H7 (cell line): Measurements from ENCODE around the gene RPS21. TPM values are rescaled to one million over a fixed set of nuclear protein-coding genes. Genes with fewer than 3 reads are reported as not detected.

Experiments
- DNase-seq: peaks from one replicate; pipeline ENCODE4 v3.0.0; 2012
- H3K27me3 ChIP-seq: 2 replicates; pipeline ENCODE4 v1.6.0; 2011; ENCODE audit warnings: mild to moderate bottlenecking, low read length; ENCODE audit not compliant: control insufficient read depth, insufficient read depth
- H3K36me3 ChIP-seq: replicated peaks from 2 replicates; pipeline ENCODE4 v1.5.1; 2011; ENCODE audit warnings: low read length; ENCODE audit not compliant: control insufficient read depth, insufficient read depth
- H3K4me3 ChIP-seq: 2 replicates; pipeline ENCODE4 v1.5.1; 2011; ENCODE audit warnings: low read depth, mild to moderate bottlenecking, control low read depth, low read length, moderate library complexity; ENCODE audit not compliant: insufficient read depth
- total RNA-seq: library from RNA; depleted of rRNA; stranded (reverse); fragments of >200 nt; shearing (Covaris generic); gene quantifications from 2 replicates; pipeline ENCODE4 v1.2.3, GENCODE V29; 2014

RPS21 gene
- total RNA-seq, 1 experiment from 2014 or later = 1,118 TPM

DNA sequence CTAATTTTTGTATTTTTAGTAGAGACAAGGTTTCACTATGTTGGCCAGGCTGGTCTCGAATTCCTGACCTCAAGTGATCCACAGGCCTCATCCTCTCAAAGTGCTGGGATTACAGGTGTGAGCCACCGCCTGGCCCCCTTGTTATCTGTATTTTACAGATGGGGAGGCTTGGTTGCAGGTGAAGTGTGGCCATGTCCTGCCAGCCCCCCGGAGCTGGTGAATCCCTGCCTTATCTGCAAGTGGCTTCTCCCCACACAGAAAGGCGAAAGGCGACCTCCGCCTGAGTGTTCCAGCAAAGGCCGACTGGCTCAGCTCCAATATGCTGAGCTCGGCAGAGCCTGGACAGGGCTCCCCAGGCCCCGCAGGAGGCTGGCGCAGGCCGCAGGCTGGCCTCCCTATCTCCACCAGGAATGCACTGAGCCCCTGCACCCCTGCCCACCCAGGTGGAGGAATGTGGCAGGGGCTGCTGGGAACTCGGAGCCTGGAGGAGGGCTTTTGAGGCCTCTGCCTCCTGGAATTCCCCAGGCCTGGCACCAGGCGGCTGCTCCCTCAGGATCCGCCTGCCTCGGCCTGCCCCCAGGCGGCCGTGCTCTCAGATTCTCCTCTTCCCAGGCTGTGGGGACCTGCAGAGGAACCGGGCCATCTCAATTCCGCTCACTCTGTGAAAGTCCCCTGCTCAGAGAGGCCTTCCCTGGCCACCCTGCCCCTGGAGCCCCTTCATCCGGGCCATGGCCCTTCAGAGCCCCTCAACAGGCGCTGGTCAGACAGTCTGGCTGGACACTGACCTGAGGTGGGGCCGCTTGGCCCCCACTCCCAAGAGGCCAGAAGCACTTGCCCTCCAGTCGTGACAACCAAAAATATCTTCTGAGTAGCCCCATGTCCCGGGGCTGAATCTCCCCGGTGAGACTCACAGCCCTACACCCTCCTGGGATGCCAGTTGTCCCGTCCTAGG, 10.5 kb upstream of the RPS21 start:
- H3K27me3 ChIP-seq = no peaks in the 10 kb centered on the region
- peak; percentile 97 for DNase-seq
- H3K36me3 ChIP-seq = no peaks in the 10 kb centered on the region
- H3K4me3 ChIP-seq = no peak overlapping the region

- no peak for DNase-seq
- H3K4me3 ChIP-seq = no peak overlapping the region
- H3K27me3 ChIP-seq = no peaks in the 10 kb centered on the region
- H3K36me3 ChIP-seq = no peaks in the 10 kb centered on the region; the same call in 1 of the 2 replicates
These were observed 9.8 kb upstream of the RPS21 start for GRCh38 chr20:62377064-62377461.

DNA sequence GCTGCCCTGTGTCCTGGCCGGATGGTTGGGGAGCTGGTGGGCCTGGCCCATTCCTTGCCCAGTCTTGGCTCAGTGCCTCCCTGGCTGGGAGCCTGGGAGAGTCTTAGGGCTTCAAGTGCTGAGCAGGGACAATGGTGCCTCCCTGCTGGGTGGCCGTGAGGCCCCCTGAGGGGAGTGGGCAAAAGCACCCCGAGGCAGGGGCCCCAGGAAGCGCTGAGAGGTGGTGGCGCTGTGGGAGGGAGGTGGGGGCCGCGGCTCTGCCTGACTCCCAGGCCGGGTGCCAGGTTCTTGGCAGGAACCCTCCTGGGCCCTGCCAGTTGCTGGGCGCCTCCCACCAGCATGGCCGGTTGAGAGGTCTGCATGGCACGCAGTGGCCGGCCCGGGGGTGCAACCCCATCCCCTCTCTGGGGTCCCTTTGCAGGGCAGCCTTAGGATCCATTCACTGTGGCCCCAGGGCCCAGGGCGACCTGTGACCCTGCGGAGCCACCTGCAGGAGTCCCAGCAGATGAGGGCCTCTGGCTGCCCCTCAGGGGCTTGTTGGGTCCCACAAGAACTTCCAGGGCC, 9.2 kb upstream of the RPS21 start:
- Histone ChIP-seq H3K36me3 (peaks cover 1% of the 10 kb centered on the region; the same call in 1 of the 2 replicates), H3K27me3 (no peaks in the 10 kb centered on the region), H3K4me3 (no peak overlapping the region)
- no peak for DNase-seq

DNA sequence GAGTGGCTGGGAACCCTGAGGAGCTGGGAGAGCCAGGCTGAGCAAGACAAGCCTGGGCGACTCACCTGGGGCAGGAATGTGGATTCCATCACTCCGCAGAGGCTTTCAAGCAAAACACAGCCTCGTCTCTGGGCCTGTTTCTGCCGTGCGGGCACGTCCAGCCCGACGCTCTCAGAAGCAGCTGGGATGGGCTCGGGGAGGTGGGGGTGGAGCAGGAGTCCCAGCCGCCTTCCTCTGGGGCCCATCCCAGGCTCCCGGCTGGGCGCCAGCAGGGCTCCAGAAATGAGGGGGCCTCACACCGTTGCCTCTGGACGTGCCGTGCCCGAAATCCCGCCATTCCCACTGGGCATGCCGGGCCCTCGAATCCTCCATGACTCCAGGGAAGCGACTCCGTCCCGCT, 8.7 kb upstream of the RPS21 start:
- H3K4me3 ChIP-seq = no peak overlapping the region
- H3K27me3 ChIP-seq = no peaks in the 10 kb centered on the region
- no peak for DNase-seq
- H3K36me3 ChIP-seq = peaks cover 1% of the 10 kb centered on the region; the same call in 1 of the 2 replicates

DNA sequence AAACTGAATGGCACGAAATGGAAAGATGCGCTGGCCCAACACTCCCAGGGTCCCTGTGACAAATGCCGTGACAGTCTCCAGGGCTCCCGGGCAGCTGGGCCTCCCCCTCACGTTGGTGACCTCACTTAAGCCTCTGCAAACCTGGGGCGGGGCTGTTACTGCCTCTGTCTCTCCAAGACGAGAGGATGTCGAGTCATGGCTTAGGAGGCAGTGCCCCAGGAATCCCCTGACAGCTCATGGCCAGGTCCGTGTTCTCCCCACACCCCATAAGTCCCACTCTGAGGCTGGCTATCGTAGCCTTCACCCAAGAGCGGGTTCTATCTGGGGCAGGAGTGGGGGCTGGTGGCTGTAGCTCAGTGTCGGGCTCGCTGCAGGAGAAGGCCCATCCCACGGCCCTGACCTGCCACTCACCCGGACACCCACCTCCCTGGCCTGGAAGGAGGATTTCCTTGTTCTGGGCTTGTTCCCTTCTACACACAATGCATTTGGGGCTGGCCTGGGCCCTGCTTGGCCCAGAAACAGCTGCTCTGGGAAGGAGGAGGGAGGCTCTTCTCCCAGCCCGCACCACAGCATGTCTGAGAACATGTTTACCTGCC, 5.6 kb upstream of the RPS21 start:
- H3K27me3 ChIP-seq = no peaks in the 10 kb centered on the region
- no peak overlapping the region for H3K4me3 ChIP-seq
- H3K36me3 ChIP-seq = peaks cover 1% of the 10 kb centered on the region; the same call in 1 of the 2 replicates
- DNase-seq = no peak

- Histone ChIP-seq H3K27me3 (no peaks in the 10 kb centered on the region), H3K36me3 (peaks cover 1% of the 10 kb centered on the region; the same call in 1 of the 2 replicates), H3K4me3 (no peak overlapping the region)
- no peak for DNase-seq
These were observed 5.1 kb upstream of the RPS21 start for GRCh38 chr20:62381842-62382241.

DNA sequence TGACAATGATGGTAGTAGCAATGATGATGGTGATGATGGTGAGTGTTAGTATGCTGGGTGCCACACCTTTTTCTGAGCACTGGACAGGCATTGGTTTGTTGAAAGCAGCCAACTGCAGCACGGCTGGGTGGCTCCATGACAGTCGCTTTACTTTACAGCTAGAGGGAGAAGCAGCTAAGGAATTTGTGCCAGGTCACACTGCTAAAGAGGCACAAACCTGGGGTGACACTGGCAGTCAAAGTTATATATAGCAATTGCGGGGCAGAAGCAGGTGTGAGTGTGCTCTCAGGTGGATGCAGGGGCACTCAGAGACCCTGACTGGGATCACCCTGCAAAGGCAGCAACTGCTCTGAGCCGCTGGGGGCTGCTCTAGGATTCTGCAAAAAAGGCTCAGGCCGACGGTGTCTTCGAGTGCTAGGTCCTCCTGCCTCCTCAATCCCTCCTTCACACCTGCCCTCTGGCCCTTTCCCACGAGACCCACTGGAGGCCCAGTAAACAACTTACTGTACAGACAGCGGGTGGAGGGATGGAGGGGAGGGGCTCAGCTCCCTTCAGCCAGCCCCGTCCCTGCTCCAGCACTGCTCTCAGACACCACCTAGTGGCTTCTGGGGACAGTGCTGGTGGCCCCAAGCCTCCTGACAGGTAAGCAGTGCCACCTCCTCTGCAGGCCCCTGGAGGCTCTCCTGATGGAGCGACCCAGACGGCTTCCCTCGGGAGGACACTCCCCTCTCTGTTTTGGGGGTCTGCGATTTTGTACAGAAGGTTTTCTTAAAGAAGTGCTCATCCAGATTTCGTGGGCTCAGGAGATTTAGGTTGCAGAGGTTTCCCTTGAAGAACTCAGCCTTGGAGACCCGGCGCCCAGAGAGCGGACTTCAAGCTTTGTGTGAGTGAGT, 4.4 kb upstream of the RPS21 start:
- H3K4me3 ChIP-seq = no peak overlapping the region
- peaks cover 1% of the 10 kb centered on the region for H3K36me3 ChIP-seq
- H3K27me3 ChIP-seq = no peaks in the 10 kb centered on the region
- peak; percentile 94 for DNase-seq

DNA sequence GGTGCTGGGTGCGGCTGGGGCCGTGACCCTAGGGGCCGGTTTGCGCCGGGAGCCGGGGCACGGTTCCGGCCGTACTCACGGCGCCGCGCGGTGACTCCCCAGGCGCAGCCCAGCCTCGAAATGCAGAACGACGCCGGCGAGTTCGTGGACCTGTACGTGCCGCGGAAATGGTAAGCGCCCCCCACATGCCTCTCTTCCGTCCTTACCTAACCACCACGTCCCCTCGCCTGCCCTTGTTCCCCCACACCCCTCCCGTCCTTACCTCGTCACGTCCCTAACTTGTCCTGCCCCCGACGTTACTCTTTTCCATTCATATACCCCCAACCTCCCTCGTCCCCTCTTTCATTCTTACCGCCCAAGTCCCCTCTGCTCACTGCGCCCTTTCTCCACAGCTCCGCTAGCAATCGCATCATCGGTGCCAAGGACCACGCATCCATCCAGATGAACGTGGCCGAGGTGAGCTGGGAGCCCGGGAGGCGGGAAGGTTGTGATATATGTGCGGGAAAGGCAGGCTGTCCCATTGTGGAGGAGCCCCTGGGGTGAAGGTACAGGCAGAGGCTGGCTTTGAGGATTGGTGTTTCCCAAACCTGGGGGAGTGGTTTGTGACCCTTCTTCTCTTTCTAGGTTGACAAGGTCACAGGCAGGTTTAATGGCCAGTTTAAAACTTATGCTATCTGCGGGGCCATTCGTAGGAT, 463 bp downstream of the RPS21 start:
- no peaks in the 10 kb centered on the region for H3K27me3 ChIP-seq
- DNase-seq = no peak
- H3K4me3 ChIP-seq = peak overlapping the region; percentile 90

GRCh38 chr20:62387933-62388635, 1.2 kb downstream of the RPS21 start:
- Histone ChIP-seq H3K4me3 (peak overlapping the region; percentile 90), H3K36me3 (peaks cover 17% of the 10 kb centered on the region), H3K27me3 (no peaks in the 10 kb centered on the region)
- DNase-seq = no peak

More for the DNA sequence above, 463 bp downstream of the RPS21 start:
- H3K36me3 ChIP-seq = peaks cover 17% of the 10 kb centered on the region

DNA sequence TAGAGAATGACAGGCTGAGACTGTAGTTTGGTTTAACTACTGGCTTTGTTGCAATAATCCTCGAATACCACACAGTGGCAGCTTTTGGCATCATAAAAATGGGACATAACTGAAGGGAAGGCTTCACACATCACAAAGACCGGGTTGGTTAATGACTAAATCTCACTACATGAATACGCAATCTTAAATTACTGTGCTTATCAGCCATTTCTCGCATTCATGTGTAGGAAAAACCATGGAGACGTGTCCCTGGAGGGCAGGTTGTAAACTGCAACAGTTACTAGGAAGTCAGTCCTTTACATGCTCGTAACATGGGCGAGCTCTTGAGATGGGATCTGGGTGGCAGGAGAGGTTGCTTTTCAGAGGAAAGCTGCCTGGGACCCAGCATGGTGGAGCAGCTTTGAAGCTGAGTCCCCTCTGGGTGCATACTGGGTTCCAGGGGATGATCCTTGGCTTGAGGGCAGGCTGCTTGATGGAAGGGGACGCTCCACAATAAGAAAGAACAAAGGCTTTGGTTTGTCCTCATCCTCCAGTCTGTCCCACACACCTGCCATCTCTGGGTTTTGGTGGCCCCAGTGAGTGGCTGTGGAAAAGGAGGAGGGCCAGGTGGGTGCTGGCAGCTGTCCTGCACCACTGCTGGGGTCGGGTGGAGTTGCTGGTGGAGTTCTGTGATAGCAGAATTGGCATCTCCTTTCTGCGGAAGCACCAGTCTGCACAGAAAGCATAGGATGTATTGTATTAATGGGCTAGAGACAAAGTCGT, 2.1 kb downstream of the RPS21 start:
- Histone ChIP-seq H3K4me3 (no peak overlapping the region), H3K27me3 (no peaks in the 10 kb centered on the region), H3K36me3 (peaks cover 17% of the 10 kb centered on the region)
- DNase-seq = no peak

DNA sequence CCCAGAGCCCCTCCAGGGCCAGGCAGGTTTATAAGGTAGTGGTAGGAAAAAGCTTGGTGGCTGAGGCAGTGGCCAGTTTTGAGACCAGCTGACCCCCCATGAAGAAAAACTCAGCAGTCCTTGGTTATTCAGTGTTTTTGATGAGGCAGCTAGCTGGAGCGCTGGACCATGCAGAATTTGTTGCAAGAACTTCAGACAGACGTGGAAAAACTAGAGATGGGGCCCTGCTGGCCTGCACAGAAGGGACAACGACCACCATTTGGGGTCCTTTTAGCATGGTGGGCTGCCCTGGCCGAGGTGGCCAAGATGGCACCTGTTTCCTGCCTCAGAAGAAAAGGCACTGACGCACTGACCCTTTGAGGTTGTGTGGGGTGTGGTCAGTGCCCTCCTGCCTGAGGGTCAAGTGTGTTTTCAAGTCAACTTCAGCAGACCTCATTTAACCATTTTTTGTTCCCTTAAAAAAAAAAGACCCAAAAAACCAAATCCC, 2.7 kb downstream of the RPS21 start:
- H3K27me3 ChIP-seq = no peaks in the 10 kb centered on the region
- peaks cover 17% of the 10 kb centered on the region for H3K36me3 ChIP-seq
- no peak overlapping the region for H3K4me3 ChIP-seq
- DNase-seq = no peak

DNA sequence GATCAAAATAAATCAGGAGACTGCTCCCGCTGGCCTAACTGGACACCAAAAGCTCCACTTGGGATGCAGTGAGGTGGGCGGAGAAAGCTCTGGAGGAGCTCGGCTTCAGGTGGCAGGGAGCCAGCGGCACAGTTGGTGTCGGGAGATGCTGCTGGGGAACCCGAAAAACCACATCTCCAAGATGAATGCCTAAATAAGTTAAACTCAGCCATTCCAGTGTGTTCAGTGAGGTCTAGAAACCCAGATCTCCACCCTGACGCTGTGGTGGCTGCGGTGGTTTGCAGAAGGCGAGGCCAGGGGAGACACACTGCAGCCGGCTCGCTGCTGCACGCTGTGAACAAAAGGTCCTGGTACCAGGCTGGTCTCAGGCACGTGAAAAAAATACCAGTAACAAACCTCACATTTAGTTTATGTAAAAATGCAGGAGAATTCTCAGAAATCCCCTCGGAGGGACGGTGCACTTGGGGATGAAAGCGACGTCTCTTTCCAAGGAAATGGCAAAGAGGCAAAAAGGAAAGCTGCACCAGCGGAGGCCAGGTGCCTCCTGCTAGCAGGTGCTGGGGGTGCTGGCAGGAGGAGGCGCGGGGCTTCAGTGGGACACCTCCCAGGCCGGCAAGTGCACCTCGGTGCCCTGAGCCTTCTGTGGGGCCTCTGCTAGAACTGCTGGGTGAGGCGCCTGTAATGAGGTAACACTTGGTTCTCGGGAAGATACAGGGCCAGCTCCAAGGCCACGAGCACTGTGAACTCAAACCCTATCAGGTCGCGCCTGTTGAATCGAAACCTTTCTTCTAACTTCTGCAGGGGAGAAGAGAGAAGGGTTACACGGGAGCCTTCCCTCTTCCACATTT, 3.6 kb downstream of the RPS21 start:
- Histone ChIP-seq H3K4me3 (no peak overlapping the region), H3K36me3 (peaks cover 17% of the 10 kb centered on the region), H3K27me3 (no peaks in the 10 kb centered on the region)
- DNase-seq = no peak
